Mononuclear cell (primary cell): ENCODE data around the gene CBX4. TPM values are rescaled to one million over a fixed set of nuclear protein-coding genes. Genes with fewer than 3 reads are reported as not detected.

Experiments used
- H3K27me3 ChIP-seq: 2 replicates; pipeline ENCODE4 v1.6.0; 2011; ENCODE audit warnings: low read length, control low read depth; ENCODE audit not compliant: insufficient read depth
- H3K4me1 ChIP-seq: 2 replicates; pipeline ENCODE4 v1.5.1; 2011; ENCODE audit warnings: mild to moderate bottlenecking, low read length, control low read depth; ENCODE audit not compliant: insufficient read depth
- H3K4me3 ChIP-seq: 2 replicates; pipeline ENCODE4 v1.5.1; 2011; ENCODE audit warnings: mild to moderate bottlenecking, low read length, moderate library complexity
- H3K9me3 ChIP-seq: 2 replicates; pipeline ENCODE4 v1.5.1; 2011; ENCODE audit warnings: low read depth, mild to moderate bottlenecking, control low read depth, low read length
- total RNA-seq: library from RNA; depleted of rRNA; stranded (reverse); fragments of >200 nt; gene quantifications from one replicate; pipeline ENCODE4 v1.2.3, GENCODE V29; 2012

CBX4 gene
- total RNA-seq, 1 donor = 77.2 TPM

GRCh38 chr17:79830303-79830702 is 8.9 kb downstream of the CBX4 start:
- H3K4me3 ChIP-seq = no peak overlapping the region

GRCh38 chr17:79829457-79829856 is 9.8 kb downstream of the CBX4 start:
- H3K27me3 ChIP-seq = peaks cover 4% of the 10 kb centered on the region
- H3K4me3 ChIP-seq = no peak overlapping the region
- no peaks in the 10 kb centered on the region for H3K9me3 ChIP-seq
- peaks cover 26% of the 10 kb centered on the region for H3K4me1 ChIP-seq

More at GRCh38 chr17:79830303-79830702, 8.9 kb downstream of the CBX4 start:
- Histone ChIP-seq H3K4me1 (peaks cover 31% of the 10 kb centered on the region), H3K27me3 (peaks cover 2% of the 10 kb centered on the region), H3K9me3 (no peaks in the 10 kb centered on the region)

- Histone ChIP-seq H3K9me3 (no peaks in the 10 kb centered on the region), H3K4me3 (no peak overlapping the region), H3K27me3 (peaks cover 4% of the 10 kb centered on the region), H3K4me1 (peaks cover 26% of the 10 kb centered on the region)
Observed at GRCh38 chr17:79829004-79829403, 10.2 kb downstream of the CBX4 start.

- Histone ChIP-seq H3K9me3 (no peaks in the 10 kb centered on the region), H3K4me1 (peaks cover 17% of the 10 kb centered on the region), H3K27me3 (peaks cover 4% of the 10 kb centered on the region), H3K4me3 (no peak overlapping the region)
Observed at GRCh38 chr17:79826841-79827578, 12.2 kb downstream of the CBX4 start.

GRCh38 chr17:79826204-79826680 is 13.0 kb downstream of the CBX4 start:
- no peak overlapping the region for H3K4me3 ChIP-seq

GRCh38 chr17:79825580-79825921 is 13.7 kb downstream of the CBX4 start:
- Histone ChIP-seq H3K9me3 (no peaks in the 10 kb centered on the region), H3K4me3 (no peak overlapping the region), H3K4me1 (peaks cover 17% of the 10 kb centered on the region), H3K27me3 (peaks cover 4% of the 10 kb centered on the region)

More at GRCh38 chr17:79826204-79826680, 13.0 kb downstream of the CBX4 start:
- peaks cover 4% of the 10 kb centered on the region for H3K27me3 ChIP-seq
- peaks cover 17% of the 10 kb centered on the region for H3K4me1 ChIP-seq
- H3K9me3 ChIP-seq = no peaks in the 10 kb centered on the region

GRCh38 chr17:79824893-79825579 is 14.2 kb downstream of the CBX4 start:
- H3K4me1 ChIP-seq = peaks cover 17% of the 10 kb centered on the region
- no peaks in the 10 kb centered on the region for H3K9me3 ChIP-seq
- H3K4me3 ChIP-seq = no peak overlapping the region
- peaks cover 4% of the 10 kb centered on the region for H3K27me3 ChIP-seq

GRCh38 chr17:79824234-79824633 is 15.0 kb downstream of the CBX4 start:
- Histone ChIP-seq H3K4me3 (no peak overlapping the region), H3K4me1 (peaks cover 16% of the 10 kb centered on the region), H3K9me3 (no peaks in the 10 kb centered on the region), H3K27me3 (peaks cover 4% of the 10 kb centered on the region)

GRCh38 chr17:79822583-79823124 is 16.6 kb downstream of the CBX4 start:
- Histone ChIP-seq H3K27me3 (peaks cover 15% of the 10 kb centered on the region), H3K4me3 (no peak overlapping the region), H3K4me1 (peaks cover 13% of the 10 kb centered on the region), H3K9me3 (no peaks in the 10 kb centered on the region)

GRCh38 chr17:79821331-79822095 is 17.7 kb downstream of the CBX4 start:
- Histone ChIP-seq H3K4me3 (no peak overlapping the region), H3K27me3 (peaks cover 26% of the 10 kb centered on the region), H3K9me3 (no peaks in the 10 kb centered on the region), H3K4me1 (peaks cover 10% of the 10 kb centered on the region)

- Histone ChIP-seq H3K9me3 (no peaks in the 10 kb centered on the region), H3K4me1 (peaks cover 4% of the 10 kb centered on the region), H3K27me3 (peaks cover 32% of the 10 kb centered on the region), H3K4me3 (no peak overlapping the region)
Observed at GRCh38 chr17:79820959-79821330, 18.3 kb downstream of the CBX4 start.

- H3K27me3 ChIP-seq = peaks cover 38% of the 10 kb centered on the region
- H3K4me3 ChIP-seq = no peak overlapping the region
- peaks cover 10% of the 10 kb centered on the region for H3K4me1 ChIP-seq
- no peaks in the 10 kb centered on the region for H3K9me3 ChIP-seq
Observed at GRCh38 chr17:79819534-79820276, 19.5 kb downstream of the CBX4 start.

GRCh38 chr17:79819085-79819484 is 20.2 kb downstream of the CBX4 start:
- H3K4me3 ChIP-seq = no peak overlapping the region
- H3K27me3 ChIP-seq = peaks cover 44% of the 10 kb centered on the region
- peaks cover 16% of the 10 kb centered on the region for H3K4me1 ChIP-seq
- H3K9me3 ChIP-seq = no peaks in the 10 kb centered on the region

GRCh38 chr17:79818026-79818758 is 21.0 kb downstream of the CBX4 start:
- Histone ChIP-seq H3K4me1 (peaks cover 18% of the 10 kb centered on the region), H3K9me3 (no peaks in the 10 kb centered on the region), H3K27me3 (peaks cover 44% of the 10 kb centered on the region), H3K4me3 (no peak overlapping the region)
